Measurements from ENCODE around the gene RBM19.

- peak in 1 of 2 donors; percentile 2 for TF ChIP-seq CTCF (conservative IDR thresholded peaks at IDR 0.05 in 1 of 2, IDR thresholded peaks at IDR 0.05 in 1 of 2; ENCODE audit: extremely low read depth in 1 of 2, insufficient read depth in 1 of 2, low read depth in 1 of 2, low read length in 2 of 2)
- TF ChIP-seq EZH2 (IDR thresholded peaks at IDR 0.05; ENCODE audit: borderline replicate concordance, low read length): no peak
These were observed 105.9 kb downstream of the RBM19 start for GRCh38 chr12:113860059-113860820.
